ENCODE measurements around the gene PTPRN2. TPM values are rescaled to one million over a fixed set of nuclear protein-coding genes. Genes with fewer than 3 reads are reported as not detected.

The PTPRN2 gene
- polyA plus RNA-seq, 1 of the 3 experiments (the other 2 are of a cell fraction): 4.0 TPM

DNA sequence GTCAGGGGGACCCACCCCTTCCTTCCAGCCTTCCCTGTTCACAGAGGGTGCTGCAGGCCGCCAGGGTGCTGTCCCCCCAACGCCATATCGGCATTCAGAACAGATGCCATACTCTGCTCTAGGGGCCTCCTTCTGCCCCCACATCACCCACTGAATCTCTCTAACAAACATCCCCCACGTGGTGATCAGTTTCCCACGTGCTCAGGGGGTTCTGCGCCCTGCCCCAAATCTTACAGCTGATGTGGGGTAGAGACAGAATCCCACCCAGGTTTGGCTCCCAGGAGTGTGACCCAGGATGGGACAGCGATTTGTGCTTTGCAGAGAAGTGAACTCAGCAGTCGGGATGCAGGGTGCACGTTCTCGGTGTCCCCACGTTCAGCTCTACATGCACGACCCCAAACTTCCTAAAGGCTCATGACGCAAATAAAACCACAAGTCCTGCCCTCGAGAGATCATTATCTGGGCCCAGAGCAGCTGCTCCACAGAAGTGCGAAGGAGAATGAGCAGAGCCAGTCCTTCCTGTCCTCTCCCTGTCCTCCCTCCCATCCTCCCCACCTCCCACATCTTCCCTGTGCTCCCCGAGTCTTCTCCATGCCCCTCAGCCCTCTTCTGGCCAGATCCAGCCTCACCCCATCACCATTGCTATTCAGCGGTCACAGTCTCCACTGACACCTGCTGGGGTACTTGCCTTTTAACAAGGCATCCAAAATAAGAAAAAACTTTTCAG lies 827.5 kb downstream of the PTPRN2 start:
- Histone ChIP-seq H4K20me1 (ENCODE audit: insufficient read depth) (no peaks in the 10 kb centered on the region), H3K4me3 (ENCODE audit: low read depth in 2 of 2, low read length in 1 of 2) (no peak overlapping the region), H3K4me1 (ENCODE audit: control insufficient read depth in 1 of 2, insufficient read depth in 2 of 2, low read depth in 1 of 2, low read length in 1 of 2) (peaks cover 0 to 7% of the 10 kb centered on the region in 2 experiments; a peak in 1 of 4 replicates), H3F3A (replicated peaks; ENCODE audit: insufficient read depth) (no peaks in the 10 kb centered on the region), H3K79me2 (ENCODE audit: insufficient read depth) (no peaks in the 10 kb centered on the region), H3K27me3 (ENCODE audit: insufficient read depth) (no peaks in the 10 kb centered on the region), H3K9ac (no peak overlapping the region), H3K36me3 (replicated peaks in 1 of 2; ENCODE audit: control insufficient read depth in 1 of 2, insufficient read depth in 2 of 2, low read length in 1 of 2) (no peaks in the 10 kb centered on the region), H2AFZ (ENCODE audit: low read depth) (no peak overlapping the region), H3K27ac (ENCODE audit: low read depth in 2 of 2, low read length in 1 of 2) (no peak overlapping the region), H3K4me2 (no peak overlapping the region), H3K9me3 (no peaks in the 10 kb centered on the region), H3K9me2 (no peaks in the 10 kb centered on the region)
- peak; percentile 70 for DNase-seq
- WGBS (ENCODE audit: low lambda C conversion rate): 29% methylated on average over 17 of the region's 17 CpGs
- TF ChIP-seq CHD2 (IDR thresholded peaks at IDR 0.05; ENCODE audit: low read length, partially characterized antibody) (no peak), ELF1 (IDR thresholded peaks at IDR 0.05) (no peak), RAD21 (IDR thresholded peaks at IDR 0.05; ENCODE audit: low read length) (peak; percentile 59), GATA2 (CRISPR knock-in tag; IDR thresholded peaks at IDR 0.05) (peak; percentile 31; the same call in 1 of the 2 replicates), RXRA (IDR thresholded peaks at IDR 0.05; ENCODE audit: borderline replicate concordance, low read depth) (no peak), MEF2A (IDR thresholded peaks at IDR 0.05; ENCODE audit: borderline replicate concordance, low read depth) (no peak), RCOR1 (IDR thresholded peaks at IDR 0.05; ENCODE audit: low read length) (no peak), SIN3A (IDR thresholded peaks at IDR 0.05; ENCODE audit: borderline replicate concordance, low read depth, low read length) (no peak), REST (IDR thresholded peaks at IDR 0.05; ENCODE audit: low read depth, low read length) (no peak), SMC3 (IDR thresholded peaks at IDR 0.05; ENCODE audit: low read depth, low read length) (peak; percentile 41; the same call in 1 of the 2 replicates), FOXJ3 (CRISPR knock-in tag; IDR thresholded peaks at IDR 0.05) (no peak), NFIC (IDR thresholded peaks at IDR 0.05; ENCODE audit: borderline replicate concordance) (no peak), MXI1 (IDR thresholded peaks at IDR 0.05; ENCODE audit: low read depth, low read length) (no peak), PBX3 (IDR thresholded peaks at IDR 0.05) (no peak), TCF12 (IDR thresholded peaks at IDR 0.05) (no peak)
- TF ChIP-seq, protein P1, sequence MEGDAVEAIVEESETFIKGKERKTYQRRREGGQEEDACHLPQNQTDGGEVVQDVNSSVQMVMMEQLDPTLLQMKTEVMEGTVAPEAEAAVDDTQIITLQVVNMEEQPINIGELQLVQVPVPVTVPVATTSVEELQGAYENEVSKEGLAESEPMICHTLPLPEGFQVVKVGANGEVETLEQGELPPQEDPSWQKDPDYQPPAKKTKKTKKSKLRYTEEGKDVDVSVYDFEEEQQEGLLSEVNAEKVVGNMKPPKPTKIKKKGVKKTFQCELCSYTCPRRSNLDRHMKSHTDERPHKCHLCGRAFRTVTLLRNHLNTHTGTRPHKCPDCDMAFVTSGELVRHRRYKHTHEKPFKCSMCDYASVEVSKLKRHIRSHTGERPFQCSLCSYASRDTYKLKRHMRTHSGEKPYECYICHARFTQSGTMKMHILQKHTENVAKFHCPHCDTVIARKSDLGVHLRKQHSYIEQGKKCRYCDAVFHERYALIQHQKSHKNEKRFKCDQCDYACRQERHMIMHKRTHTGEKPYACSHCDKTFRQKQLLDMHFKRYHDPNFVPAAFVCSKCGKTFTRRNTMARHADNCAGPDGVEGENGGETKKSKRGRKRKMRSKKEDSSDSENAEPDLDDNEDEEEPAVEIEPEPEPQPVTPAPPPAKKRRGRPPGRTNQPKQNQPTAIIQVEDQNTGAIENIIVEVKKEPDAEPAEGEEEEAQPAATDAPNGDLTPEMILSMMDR (IDR thresholded peaks at IDR 0.05): no peak
- ChIA-PET CTCF (interaction anchor here (1.1 to 1.9 kb wide), 2 partner anchors 9 to 328 kb away, joined by 3 to 6 read pairs; no protein-coding TSS in a partner anchor), POLR2A (no interaction called here)
